ENCODE results near the gene HGS. TPM values are rescaled to one million over a fixed set of nuclear protein-coding genes. Genes with fewer than 3 reads are reported as not detected.
A peak's percentile ranks its signal among the peaks of the same experiment; 100 is the strongest.

Gene HGS
- total RNA-seq, 2 donors from 2014 or later: 140 to 220 TPM

GRCh38 chr17:81719410-81720266 lies 35.8 kb downstream of the HGS start:
- Mint-ChIP-seq H3K27ac (no peak overlapping the region), H3K4me3 (no peak overlapping the region)
- ATAC-seq: no peak

GRCh38 chr17:81720267-81721071 lies 36.7 kb downstream of the HGS start:
- Mint-ChIP-seq H3K9me3 (no peaks in the 10 kb centered on the region), H3K27ac (no peak overlapping the region), H3K4me1 (ENCODE audit: low read depth in 2 of 2) (no peaks in the 10 kb centered on the region), H3K36me3 (no peaks in the 10 kb centered on the region), H3K4me3 (no peak overlapping the region), H3K27me3 (peaks cover 7 to 8% of the 10 kb centered on the region in 2 donors)
- DNase-seq (ENCODE audit: low spot score) (no peak), ATAC-seq (no peak)

More at GRCh38 chr17:81719410-81720266, 35.8 kb downstream of the HGS start:
- H3K36me3 Mint-ChIP-seq: no peaks in the 10 kb centered on the region
- no peaks in the 10 kb centered on the region for H3K4me1 Mint-ChIP-seq (ENCODE audit: low read depth in 2 of 2)
- H3K9me3 Mint-ChIP-seq: no peaks in the 10 kb centered on the region
- no peak for DNase-seq (ENCODE audit: low spot score)
- peaks cover 7 to 8% of the 10 kb centered on the region in 2 donors for H3K27me3 Mint-ChIP-seq

- H3K36me3 Mint-ChIP-seq: no peaks in the 10 kb centered on the region
- no peak for DNase-seq (ENCODE audit: low spot score)
- no peaks in the 10 kb centered on the region for H3K4me1 Mint-ChIP-seq (ENCODE audit: low read depth in 2 of 2)
- H3K27ac Mint-ChIP-seq: no peak overlapping the region
- ATAC-seq: peak in 1 of 2 donors; percentile 39
- H3K27me3 Mint-ChIP-seq: peaks cover 7 to 10% of the 10 kb centered on the region in 2 donors
- H3K9me3 Mint-ChIP-seq: no peaks in the 10 kb centered on the region
- no peak overlapping the region for H3K4me3 Mint-ChIP-seq
Measured at GRCh38 chr17:81722184-81723120, 38.6 kb downstream of the HGS start.

- Mint-ChIP-seq H3K27me3 (peaks cover 7 to 10% of the 10 kb centered on the region in 2 donors), H3K36me3 (no peaks in the 10 kb centered on the region), H3K27ac (no peak overlapping the region)
Measured at GRCh38 chr17:81723651-81724209, 39.9 kb downstream of the HGS start.

GRCh38 chr17:81725439-81725838 lies 41.6 kb downstream of the HGS start:
- H3K36me3 Mint-ChIP-seq: no peaks in the 10 kb centered on the region
- ATAC-seq: no peak
- H3K4me1 Mint-ChIP-seq (ENCODE audit: low read depth in 2 of 2): no peaks in the 10 kb centered on the region
- H3K4me3 Mint-ChIP-seq: no peak overlapping the region
- H3K9me3 Mint-ChIP-seq: no peaks in the 10 kb centered on the region
- no peak overlapping the region for H3K27ac Mint-ChIP-seq
- no peak for DNase-seq (ENCODE audit: low spot score)
- H3K27me3 Mint-ChIP-seq: peaks cover 7 to 10% of the 10 kb centered on the region in 2 donors

More at GRCh38 chr17:81723651-81724209, 39.9 kb downstream of the HGS start:
- DNase-seq (ENCODE audit: low spot score): no peak
- Mint-ChIP-seq H3K4me1 (ENCODE audit: low read depth in 2 of 2) (no peaks in the 10 kb centered on the region), H3K9me3 (no peaks in the 10 kb centered on the region), H3K4me3 (no peak overlapping the region)
- ATAC-seq: no peak

- no peaks in the 10 kb centered on the region for H3K36me3 Mint-ChIP-seq
- no peak overlapping the region for H3K27ac Mint-ChIP-seq
- ATAC-seq (no peak), DNase-seq (ENCODE audit: low spot score) (no peak)
- H3K4me1 Mint-ChIP-seq (ENCODE audit: low read depth in 2 of 2): no peaks in the 10 kb centered on the region
- H3K27me3 Mint-ChIP-seq: peaks cover 7 to 13% of the 10 kb centered on the region in 2 donors
- H3K4me3 Mint-ChIP-seq: no peak overlapping the region
- H3K9me3 Mint-ChIP-seq: no peaks in the 10 kb centered on the region
Measured at GRCh38 chr17:81726004-81726403, 42.2 kb downstream of the HGS start.

GRCh38 chr17:81727324-81728031 lies 43.7 kb downstream of the HGS start:
- Mint-ChIP-seq H3K4me1 (ENCODE audit: low read depth in 2 of 2) (no peaks in the 10 kb centered on the region), H3K36me3 (no peaks in the 10 kb centered on the region), H3K27ac (no peak overlapping the region), H3K9me3 (no peaks in the 10 kb centered on the region), H3K4me3 (no peak overlapping the region), H3K27me3 (peaks cover 7 to 19% of the 10 kb centered on the region in 2 donors)
- no peak for ATAC-seq
- no peak for DNase-seq (ENCODE audit: low spot score)

GRCh38 chr17:81733507-81734404 lies 49.9 kb downstream of the HGS start:
- no peaks in the 10 kb centered on the region for H3K36me3 Mint-ChIP-seq
- peaks cover 5 to 10% of the 10 kb centered on the region in 2 donors for H3K4me1 Mint-ChIP-seq (ENCODE audit: low read depth in 2 of 2)
- H3K27me3 Mint-ChIP-seq: peaks cover 0 to 15% of the 10 kb centered on the region in 2 donors
- H3K9me3 Mint-ChIP-seq: no peaks in the 10 kb centered on the region
- H3K27ac Mint-ChIP-seq: no peak overlapping the region
- ATAC-seq (peak; percentile 78 to 86), DNase-seq (ENCODE audit: low spot score) (peak; percentile 77)
- no peak overlapping the region for H3K4me3 Mint-ChIP-seq

GRCh38 chr17:81734405-81735263 lies 50.8 kb downstream of the HGS start:
- ATAC-seq (no peak), DNase-seq (ENCODE audit: low spot score) (no peak)
- no peak overlapping the region for H3K4me3 Mint-ChIP-seq
- H3K27ac Mint-ChIP-seq: no peak overlapping the region
- no peaks in the 10 kb centered on the region for H3K36me3 Mint-ChIP-seq
- peaks cover 5 to 10% of the 10 kb centered on the region in 2 donors for H3K4me1 Mint-ChIP-seq (ENCODE audit: low read depth in 2 of 2)
- no peaks in the 10 kb centered on the region for H3K9me3 Mint-ChIP-seq
- H3K27me3 Mint-ChIP-seq: peaks cover 0 to 15% of the 10 kb centered on the region in 2 donors

- Mint-ChIP-seq H3K9me3 (no peaks in the 10 kb centered on the region), H3K27me3 (peaks cover 0 to 15% of the 10 kb centered on the region in 2 donors), H3K27ac (peak overlapping the region in 1 of 2 donors; percentile 13), H3K36me3 (no peaks in the 10 kb centered on the region), H3K4me3 (peak overlapping the region; percentile 77), H3K4me1 (ENCODE audit: low read depth in 2 of 2) (peaks cover 5 to 10% of the 10 kb centered on the region in 2 donors)
- ATAC-seq (peak; percentile 73 to 75), DNase-seq (ENCODE audit: low spot score) (no peak)
Measured at GRCh38 chr17:81735264-81736102, 51.7 kb downstream of the HGS start.
